KMS-11 (cell line): Measurements from ENCODE around the gene DOK3.

ENCODE experiments used
- H2AFZ ChIP-seq: fragments of 200-600 bp; sonication (generic); 2 replicates; pipeline ENCODE4 v1.6.1; 2016; ENCODE audit warnings: antibody characterized with exemption, mixed run types, low read depth
- H3K27ac ChIP-seq: fragments of 200-600 bp; sonication (generic); 2 replicates; pipeline ENCODE4 v1.6.1; 2016; ENCODE audit warnings: mild to moderate bottlenecking, mixed run types
- H3K27me3 ChIP-seq: fragments of 200-600 bp; sonication (generic); 2 replicates; pipeline ENCODE4 v1.6.1; 2017; ENCODE audit warnings: mild to moderate bottlenecking, low read depth, mixed run types, moderate library complexity; ENCODE audit not compliant: insufficient read depth
- H3K36me3 ChIP-seq: fragments of 200-600 bp; sonication (generic); 2 replicates; pipeline ENCODE4 v1.6.1; 2017; ENCODE audit warnings: mild to moderate bottlenecking, mixed run types; ENCODE audit not compliant: insufficient read depth
- H3K4me1 ChIP-seq: fragments of 200-600 bp; sonication (generic); 2 replicates; pipeline ENCODE4 v1.6.1; 2016; ENCODE audit warnings: mild to moderate bottlenecking, low read depth, mixed run types; ENCODE audit not compliant: poor library complexity, severe bottlenecking
- H3K4me2 ChIP-seq: fragments of 200-600 bp; sonication (generic); 2 replicates; pipeline ENCODE4 v1.7.0; 2016; ENCODE audit warnings: mild to moderate bottlenecking, mixed run types
- H3K4me3 ChIP-seq: fragments of 200-600 bp; sonication (generic); IDR thresholded peaks from 2 replicates; pipeline ENCODE4 v1.6.1; 2017; ENCODE audit warnings: low read depth, low read length, mixed read lengths; ENCODE audit not compliant: insufficient read depth
- H3K79me2 ChIP-seq: fragments of 200-600 bp; sonication (generic); 2 replicates; pipeline ENCODE4 v1.6.1; 2016; ENCODE audit warnings: low read depth, mixed run types; ENCODE audit not compliant: insufficient read depth
- H3K9ac ChIP-seq: fragments of 200-600 bp; sonication (generic); 2 replicates; pipeline ENCODE4 v1.6.1; 2016; ENCODE audit warnings: mild to moderate bottlenecking, mixed run types
- H4K20me1 ChIP-seq: fragments of 200-600 bp; sonication (generic); 2 replicates; pipeline ENCODE4 v1.6.1; 2016; ENCODE audit warnings: mild to moderate bottlenecking, mixed run types; ENCODE audit not compliant: insufficient read depth
- TF ChIP-seq, protein P1 (sequence below): fragments of 200-600 bp; sonication (generic); conservative IDR thresholded peaks from 2 replicates; pipeline ENCODE4 v1.6.1; 2017; ENCODE audit warnings: low read depth, mild to moderate bottlenecking, antibody characterized with exemption, low read length, moderate library complexity, mixed read lengths

DOK3 gene

DNA sequence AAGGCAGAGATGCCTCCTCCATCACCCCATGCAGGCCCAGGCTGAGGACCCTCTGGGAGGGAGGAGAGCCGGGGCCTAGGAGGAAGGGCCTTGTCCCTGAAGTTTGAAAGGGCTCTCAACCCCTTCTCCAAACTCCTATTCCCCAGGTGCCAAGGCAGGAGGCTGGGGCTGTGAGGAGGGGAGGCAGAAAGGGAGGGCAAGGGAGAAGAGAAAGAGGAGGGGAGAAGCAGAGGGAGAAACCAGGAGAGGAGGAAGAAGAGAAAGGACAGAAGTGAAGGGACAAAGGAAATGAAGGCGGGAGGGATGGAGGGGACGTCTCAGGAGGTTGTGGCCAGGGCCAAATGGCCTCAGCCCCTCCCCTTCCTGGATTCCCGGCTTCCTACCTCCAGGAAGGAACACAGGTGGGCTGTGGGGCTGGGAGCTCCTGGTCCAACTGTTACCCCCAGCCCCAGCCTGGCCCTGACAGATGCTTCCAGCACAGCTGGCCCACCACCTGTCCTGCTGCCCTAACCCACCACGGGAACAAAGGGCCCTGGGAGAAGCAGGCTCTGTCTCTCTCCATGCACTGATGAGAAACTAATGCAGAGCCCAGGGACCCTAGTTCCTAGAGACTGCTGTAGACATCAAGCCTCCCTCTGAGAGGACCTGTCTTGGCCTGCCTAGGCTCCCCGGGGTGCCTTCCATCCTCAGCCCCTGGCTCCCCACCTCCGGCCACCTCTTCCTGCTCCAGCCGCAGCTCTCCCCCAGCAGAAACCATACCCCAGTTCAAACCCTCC is 39.7 kb downstream of the DOK3 start:
- TF ChIP-seq, protein P1, sequence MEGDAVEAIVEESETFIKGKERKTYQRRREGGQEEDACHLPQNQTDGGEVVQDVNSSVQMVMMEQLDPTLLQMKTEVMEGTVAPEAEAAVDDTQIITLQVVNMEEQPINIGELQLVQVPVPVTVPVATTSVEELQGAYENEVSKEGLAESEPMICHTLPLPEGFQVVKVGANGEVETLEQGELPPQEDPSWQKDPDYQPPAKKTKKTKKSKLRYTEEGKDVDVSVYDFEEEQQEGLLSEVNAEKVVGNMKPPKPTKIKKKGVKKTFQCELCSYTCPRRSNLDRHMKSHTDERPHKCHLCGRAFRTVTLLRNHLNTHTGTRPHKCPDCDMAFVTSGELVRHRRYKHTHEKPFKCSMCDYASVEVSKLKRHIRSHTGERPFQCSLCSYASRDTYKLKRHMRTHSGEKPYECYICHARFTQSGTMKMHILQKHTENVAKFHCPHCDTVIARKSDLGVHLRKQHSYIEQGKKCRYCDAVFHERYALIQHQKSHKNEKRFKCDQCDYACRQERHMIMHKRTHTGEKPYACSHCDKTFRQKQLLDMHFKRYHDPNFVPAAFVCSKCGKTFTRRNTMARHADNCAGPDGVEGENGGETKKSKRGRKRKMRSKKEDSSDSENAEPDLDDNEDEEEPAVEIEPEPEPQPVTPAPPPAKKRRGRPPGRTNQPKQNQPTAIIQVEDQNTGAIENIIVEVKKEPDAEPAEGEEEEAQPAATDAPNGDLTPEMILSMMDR = no peak
- no peaks in the 10 kb centered on the region for H3K27me3 ChIP-seq
- H3K4me1 ChIP-seq = peaks cover 5% of the 10 kb centered on the region
- H4K20me1 ChIP-seq = no peaks in the 10 kb centered on the region
- H3K27ac ChIP-seq = no peak overlapping the region
- H3K79me2 ChIP-seq = no peaks in the 10 kb centered on the region
- H3K9ac ChIP-seq = no peak overlapping the region
- H3K4me2 ChIP-seq = no peak overlapping the region
- H3K4me3 ChIP-seq = no peak overlapping the region
- H3K36me3 ChIP-seq = no peaks in the 10 kb centered on the region
- H2AFZ ChIP-seq = no peak overlapping the region

DNA sequence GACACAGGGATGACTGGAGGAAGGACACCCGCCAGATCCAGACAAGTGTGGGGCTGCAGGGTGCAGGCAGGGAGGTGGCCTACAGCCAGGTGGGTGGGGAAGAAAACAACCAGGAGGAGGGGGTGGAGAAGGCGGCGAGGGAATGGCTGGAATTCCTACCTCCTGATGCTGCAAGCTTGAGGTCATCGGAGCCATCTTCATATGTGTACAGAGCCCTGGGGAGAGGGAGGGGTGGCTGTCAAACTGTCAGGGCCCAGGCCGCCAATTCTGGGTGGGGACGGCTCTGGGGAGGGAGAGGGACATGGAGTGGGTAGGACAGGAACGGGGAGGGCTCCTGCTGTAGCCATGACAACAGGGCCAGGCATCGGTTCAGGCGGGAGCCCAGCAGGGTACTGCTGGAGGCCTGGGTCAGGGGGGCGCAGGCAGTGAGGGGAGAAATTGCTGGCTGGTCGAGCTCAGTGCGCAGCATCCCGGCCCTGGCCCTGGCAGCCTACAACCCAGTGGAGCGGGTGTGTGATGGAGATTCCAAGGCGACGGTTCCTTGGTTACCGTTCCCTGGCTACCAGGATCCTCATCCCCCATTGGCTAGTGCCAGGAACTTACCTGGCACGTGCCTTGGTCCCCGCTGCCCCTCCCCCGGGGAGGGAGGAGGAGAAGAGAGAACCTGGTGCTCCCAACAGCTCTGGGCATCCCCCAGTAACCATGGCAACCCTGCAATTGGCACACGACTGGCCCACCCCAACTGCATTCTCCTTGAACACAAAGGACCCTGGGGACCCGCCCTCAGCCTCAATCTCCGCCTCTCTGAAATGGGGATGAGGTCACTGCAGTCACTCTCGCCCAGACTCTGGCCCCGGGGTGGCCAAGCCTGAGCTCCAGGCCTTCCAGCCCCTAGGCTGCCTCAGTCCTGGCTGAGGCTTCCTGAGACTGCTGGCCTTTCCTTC is 40.7 kb downstream of the DOK3 start:
- H3K27me3 ChIP-seq = no peaks in the 10 kb centered on the region
- H4K20me1 ChIP-seq = no peaks in the 10 kb centered on the region
- H3K4me1 ChIP-seq = peaks cover 5% of the 10 kb centered on the region
- TF ChIP-seq, protein P1 = no peak
- H3K4me3 ChIP-seq = no peak overlapping the region
- H3K9ac ChIP-seq = no peak overlapping the region
- no peaks in the 10 kb centered on the region for H3K79me2 ChIP-seq
- H2AFZ ChIP-seq = no peak overlapping the region
- H3K4me2 ChIP-seq = no peak overlapping the region
- H3K36me3 ChIP-seq = no peaks in the 10 kb centered on the region
- H3K27ac ChIP-seq = no peak overlapping the region

DNA sequence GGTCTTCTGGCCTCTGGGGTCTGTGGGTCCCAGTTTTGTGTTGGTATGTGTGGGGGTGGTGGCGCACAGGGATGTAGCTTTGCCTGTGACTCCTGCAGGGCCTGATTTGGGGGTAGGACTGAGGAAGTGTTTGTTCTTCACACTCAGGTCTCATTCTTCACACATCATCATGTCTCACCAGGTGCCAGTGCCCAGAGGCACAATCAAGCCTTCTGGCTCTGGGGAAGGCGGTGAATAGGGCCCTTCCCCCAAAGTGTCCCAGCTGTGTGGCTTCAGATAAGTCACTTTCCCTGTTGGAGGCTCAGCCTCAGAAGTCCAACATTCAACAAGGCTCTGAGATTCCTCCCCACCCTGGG is 41.3 kb downstream of the DOK3 start:
- no peak overlapping the region for H3K9ac ChIP-seq
- no peak overlapping the region for H2AFZ ChIP-seq
- no peaks in the 10 kb centered on the region for H3K36me3 ChIP-seq
- H3K4me3 ChIP-seq = no peak overlapping the region
- TF ChIP-seq, protein P1 = no peak
- H4K20me1 ChIP-seq = no peaks in the 10 kb centered on the region
- H3K27ac ChIP-seq = no peak overlapping the region
- no peaks in the 10 kb centered on the region for H3K79me2 ChIP-seq
- no peak overlapping the region for H3K4me2 ChIP-seq
- no peaks in the 10 kb centered on the region for H3K27me3 ChIP-seq
- H3K4me1 ChIP-seq = peaks cover 5% of the 10 kb centered on the region

DNA sequence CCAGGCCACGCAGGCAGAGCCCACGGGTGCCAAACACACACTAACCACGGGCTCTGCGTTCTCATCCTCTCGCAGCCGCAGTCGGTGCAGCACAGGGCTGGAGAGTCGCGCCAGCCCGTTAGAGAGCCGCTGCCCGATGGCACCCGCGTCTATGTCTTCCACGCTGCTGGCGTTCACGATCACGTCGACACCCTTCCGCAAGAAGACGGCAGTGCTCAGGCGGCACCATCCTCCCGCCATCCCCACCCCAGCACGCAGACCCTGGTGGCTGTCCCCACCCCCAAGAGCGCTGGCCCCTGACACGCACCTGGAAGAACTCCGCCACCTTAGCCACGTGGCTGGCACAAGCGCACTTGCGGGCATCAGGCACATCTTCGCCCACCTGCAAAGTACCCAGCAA is 42.2 kb downstream of the DOK3 start:
- TF ChIP-seq, protein P1 = no peak
- H3K4me1 ChIP-seq = peaks cover 5% of the 10 kb centered on the region
- no peaks in the 10 kb centered on the region for H3K27me3 ChIP-seq
- no peak overlapping the region for H3K9ac ChIP-seq
- H2AFZ ChIP-seq = no peak overlapping the region
- H3K79me2 ChIP-seq = no peaks in the 10 kb centered on the region
- H3K27ac ChIP-seq = no peak overlapping the region
- H3K4me3 ChIP-seq = no peak overlapping the region
- no peaks in the 10 kb centered on the region for H4K20me1 ChIP-seq
- H3K36me3 ChIP-seq = no peaks in the 10 kb centered on the region
- no peak overlapping the region for H3K4me2 ChIP-seq
